ENCODE results near the gene DEPP1.

DNA sequence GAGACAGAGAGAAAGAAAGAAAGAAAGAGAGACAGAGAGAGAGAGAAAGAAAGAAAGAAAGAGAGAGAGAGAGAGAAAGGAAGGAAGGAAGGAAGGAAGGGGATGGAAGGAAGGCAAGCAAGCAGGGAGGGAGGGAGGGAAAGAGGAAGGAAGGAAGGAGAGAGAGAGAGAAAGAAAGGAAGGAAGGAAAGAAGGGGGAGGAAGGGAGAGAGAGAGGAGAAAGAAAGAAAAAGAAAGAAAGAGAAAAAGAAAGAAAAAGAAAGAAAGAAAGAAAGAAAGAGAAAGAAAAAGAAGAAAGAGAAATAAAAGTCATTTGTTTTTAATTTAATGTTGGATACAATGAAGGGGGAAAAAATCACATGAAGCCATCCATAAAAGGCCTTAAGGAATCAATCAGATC lies 23.6 kb downstream of the DEPP1 start:
- no peak for TF ChIP-seq GATA2 (IDR thresholded peaks at IDR 0.05; ENCODE audit: low read depth, low read length)
- no peak for TF ChIP-seq GATA3 (IDR thresholded peaks at IDR 0.05; ENCODE audit: low read depth, low read length)
